ENCODE data around the gene CHPT1.

CHPT1 gene

DNA sequence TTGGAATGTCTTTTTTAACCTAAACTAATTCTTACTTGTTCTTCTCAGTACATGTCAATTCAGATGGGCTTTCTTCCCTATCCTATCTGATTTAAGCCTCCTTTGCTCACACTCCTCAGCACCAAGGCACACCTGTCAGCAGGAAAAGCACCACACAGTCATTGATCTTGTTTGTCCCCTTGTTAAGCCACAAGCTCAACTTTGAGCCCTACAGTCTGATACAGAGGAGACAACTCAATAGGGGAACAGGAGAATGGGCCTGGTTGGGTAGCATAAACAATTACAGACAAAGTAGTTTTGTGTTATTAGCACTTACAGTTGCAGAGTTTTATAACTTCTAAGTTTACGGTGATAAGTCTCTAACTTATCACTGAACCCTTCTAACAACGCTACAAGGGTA is 71.3 kb downstream of the CHPT1 start:
- H2BK12ac ChIP-seq (ENCODE audit: low read length): no peak overlapping the region
- no peaks in the 10 kb centered on the region for H3K79me1 ChIP-seq (ENCODE audit: low read depth, low read length)
- no peak overlapping the region for H2AK5ac ChIP-seq (ENCODE audit: low read depth, low read length)
- no peaks in the 10 kb centered on the region for H3K4me1 ChIP-seq (ENCODE audit: control insufficient read depth in 2 of 2, insufficient read depth in 1 of 2, low read depth in 1 of 2, low read length in 2 of 2)
- no peak for DNase-seq (ENCODE audit: low spot score)
- no peak overlapping the region for H4K91ac ChIP-seq (ENCODE audit: low read depth, low read length, poor library complexity)
- H3K36me3 ChIP-seq (replicated peaks in 1 of 2; ENCODE audit: control insufficient read depth in 2 of 2, insufficient read depth in 2 of 2, low read length in 2 of 2): peaks cover 0 to 6% of the 10 kb centered on the region in 2 donors
- no peak overlapping the region for H3K23ac ChIP-seq (ENCODE audit: low read depth, low read length, poor library complexity)
- no peak overlapping the region for H3K27ac ChIP-seq (replicated peaks; ENCODE audit: low read length)
- no peaks in the 10 kb centered on the region for H3K27me3 ChIP-seq (ENCODE audit: control insufficient read depth in 3 of 3, insufficient read depth in 3 of 3, low read depth in 1 of 3, low read length in 3 of 3)
- H3K14ac ChIP-seq (ENCODE audit: low read length): no peak overlapping the region
- no CpG with 5 or more reads among the region's 2 CpGs for WGBS, 2 donors (ENCODE audit: extremely low coverage in 2 of 2, insufficient read length in 2 of 2, insufficient replicate concordance in 1 of 2)
- H3K9me3 ChIP-seq (replicated peaks in 1 of 2; ENCODE audit: control insufficient read depth in 2 of 2, insufficient read depth in 1 of 2, low read depth in 1 of 2, low read length in 2 of 2): no peaks in the 10 kb centered on the region
- no peak overlapping the region for H2BK5ac ChIP-seq (ENCODE audit: low read length)
- no peak overlapping the region for H3K9ac ChIP-seq (ENCODE audit: low read depth, low read length, poor library complexity)
- no peak overlapping the region for H2AFZ ChIP-seq (ENCODE audit: low read length)
- H2BK15ac ChIP-seq (ENCODE audit: low read length): no peak overlapping the region
- H4K8ac ChIP-seq (ENCODE audit: low read depth, low read length): no peak overlapping the region
- no peak overlapping the region for H3K4me2 ChIP-seq (ENCODE audit: insufficient read depth, low read length, poor library complexity, severe bottlenecking)
- no peak overlapping the region for H2BK120ac ChIP-seq (ENCODE audit: low read depth, low read length)
- H3K4ac ChIP-seq (ENCODE audit: low read length): no peak overlapping the region
- H3K4me3 ChIP-seq (ENCODE audit: low read length in 2 of 2): no peak overlapping the region
- no peak overlapping the region for H3K18ac ChIP-seq (ENCODE audit: low read length)

DNA sequence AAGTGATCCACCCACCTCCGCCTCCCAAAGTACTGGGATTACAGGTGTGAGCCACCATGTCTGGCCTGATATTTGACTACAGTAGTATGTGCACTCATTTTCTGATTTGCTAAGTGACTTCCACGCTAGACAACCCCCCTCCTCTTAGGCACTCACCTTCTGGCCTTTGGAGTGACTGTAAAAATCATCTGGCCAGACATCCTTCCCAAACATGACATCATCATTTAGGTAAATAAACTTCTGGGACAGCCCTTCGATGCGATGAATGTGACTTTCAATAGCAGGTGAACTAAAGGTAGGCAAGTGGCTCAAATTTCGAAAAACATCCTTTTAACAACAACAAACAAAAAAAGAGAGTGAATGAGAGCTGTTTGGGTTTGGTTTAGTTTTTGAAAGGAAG is 72.4 kb downstream of the CHPT1 start:
- Histone ChIP-seq H4K91ac (ENCODE audit: low read depth, low read length, poor library complexity) (no peak overlapping the region), H2BK12ac (ENCODE audit: low read length) (no peak overlapping the region), H3K4me1 (ENCODE audit: control insufficient read depth in 2 of 2, insufficient read depth in 1 of 2, low read depth in 1 of 2, low read length in 2 of 2) (no peaks in the 10 kb centered on the region), H3K23ac (ENCODE audit: low read depth, low read length, poor library complexity) (no peak overlapping the region), H2BK15ac (ENCODE audit: low read length) (no peak overlapping the region), H3K36me3 (replicated peaks in 1 of 2; ENCODE audit: control insufficient read depth in 2 of 2, insufficient read depth in 2 of 2, low read length in 2 of 2) (peaks cover 0 to 3% of the 10 kb centered on the region in 2 donors), H3K79me1 (ENCODE audit: low read depth, low read length) (no peaks in the 10 kb centered on the region), H2BK120ac (ENCODE audit: low read depth, low read length) (no peak overlapping the region), H3K4me3 (ENCODE audit: low read length in 2 of 2) (no peak overlapping the region), H2BK5ac (ENCODE audit: low read length) (no peak overlapping the region), H4K8ac (ENCODE audit: low read depth, low read length) (no peak overlapping the region), H3K27me3 (ENCODE audit: control insufficient read depth in 3 of 3, insufficient read depth in 3 of 3, low read depth in 1 of 3, low read length in 3 of 3) (no peaks in the 10 kb centered on the region), H3K9ac (ENCODE audit: low read depth, low read length, poor library complexity) (no peak overlapping the region), H3K27ac (replicated peaks; ENCODE audit: low read length) (no peak overlapping the region), H3K4me2 (ENCODE audit: insufficient read depth, low read length, poor library complexity, severe bottlenecking) (no peak overlapping the region), H3K14ac (ENCODE audit: low read length) (no peak overlapping the region), H2AFZ (ENCODE audit: low read length) (no peak overlapping the region), H3K9me3 (replicated peaks in 1 of 2; ENCODE audit: control insufficient read depth in 2 of 2, insufficient read depth in 1 of 2, low read depth in 1 of 2, low read length in 2 of 2) (no peaks in the 10 kb centered on the region), H3K4ac (ENCODE audit: low read length) (no peak overlapping the region), H2AK5ac (ENCODE audit: low read depth, low read length) (no peak overlapping the region), H3K18ac (ENCODE audit: low read length) (no peak overlapping the region)
- no CpG with 5 or more reads among the region's 5 CpGs for WGBS, 2 donors (ENCODE audit: extremely low coverage in 2 of 2, insufficient read length in 2 of 2, insufficient replicate concordance in 1 of 2)
- DNase-seq (ENCODE audit: low spot score): no peak

DNA sequence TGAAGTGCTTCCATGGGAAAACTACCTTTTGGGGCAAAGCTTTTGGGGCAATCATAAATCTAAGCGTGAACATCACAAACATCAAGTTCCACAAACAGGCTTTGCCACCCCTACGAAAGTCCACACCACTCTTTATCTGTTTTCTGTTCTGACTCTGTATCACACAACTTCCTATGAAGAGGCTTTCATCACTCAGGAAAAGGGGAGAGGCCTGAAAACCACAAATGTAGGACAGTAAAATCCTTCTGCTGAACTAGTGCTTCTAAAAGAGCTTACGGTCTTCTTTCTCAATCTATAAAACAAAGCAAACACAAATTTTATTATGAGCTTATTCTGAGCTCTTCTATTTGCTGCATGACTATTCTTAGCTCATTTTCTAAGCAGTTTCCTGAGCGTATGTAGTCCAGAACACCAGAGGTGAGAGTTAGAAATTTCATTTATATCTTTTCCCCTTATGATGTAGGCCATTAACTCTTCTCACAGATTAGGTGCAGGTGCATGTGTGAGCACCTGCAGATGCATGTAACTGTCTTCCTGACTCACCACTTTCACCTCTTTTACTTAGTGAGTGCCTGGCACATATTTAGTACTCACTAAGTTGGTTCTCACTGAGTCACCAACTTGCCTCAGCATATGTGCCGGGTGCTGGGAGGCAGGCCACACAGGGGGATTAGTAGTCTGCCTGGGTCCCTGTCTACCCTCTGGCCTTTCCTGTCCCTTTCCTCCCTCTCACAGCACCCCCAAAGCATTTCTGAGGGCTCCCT is 74.8 kb downstream of the CHPT1 start:
- H4K8ac ChIP-seq (ENCODE audit: low read depth, low read length): no peak overlapping the region
- no peaks in the 10 kb centered on the region for H3K9me3 ChIP-seq (replicated peaks in 1 of 2; ENCODE audit: control insufficient read depth in 2 of 2, insufficient read depth in 1 of 2, low read depth in 1 of 2, low read length in 2 of 2)
- no peaks in the 10 kb centered on the region for H3K4me1 ChIP-seq (ENCODE audit: control insufficient read depth in 2 of 2, insufficient read depth in 1 of 2, low read depth in 1 of 2, low read length in 2 of 2)
- H2AFZ ChIP-seq (ENCODE audit: low read length): no peak overlapping the region
- H3K9ac ChIP-seq (ENCODE audit: low read depth, low read length, poor library complexity): no peak overlapping the region
- H3K27me3 ChIP-seq (ENCODE audit: control insufficient read depth in 3 of 3, insufficient read depth in 3 of 3, low read depth in 1 of 3, low read length in 3 of 3): no peaks in the 10 kb centered on the region
- no peak overlapping the region for H3K27ac ChIP-seq (replicated peaks; ENCODE audit: low read length)
- no peak overlapping the region for H3K18ac ChIP-seq (ENCODE audit: low read length)
- no peak overlapping the region for H3K14ac ChIP-seq (ENCODE audit: low read length)
- peaks cover 0 to 3% of the 10 kb centered on the region in 2 donors for H3K36me3 ChIP-seq (replicated peaks in 1 of 2; ENCODE audit: control insufficient read depth in 2 of 2, insufficient read depth in 2 of 2, low read length in 2 of 2)
- no peak overlapping the region for H3K4ac ChIP-seq (ENCODE audit: low read length)
- H3K23ac ChIP-seq (ENCODE audit: low read depth, low read length, poor library complexity): no peak overlapping the region
- no peak overlapping the region for H4K91ac ChIP-seq (ENCODE audit: low read depth, low read length, poor library complexity)
- no peak overlapping the region for H2BK5ac ChIP-seq (ENCODE audit: low read length)
- DNase-seq (ENCODE audit: low spot score): no peak
- no peak overlapping the region for H2BK15ac ChIP-seq (ENCODE audit: low read length)
- no peak overlapping the region for H3K4me2 ChIP-seq (ENCODE audit: insufficient read depth, low read length, poor library complexity, severe bottlenecking)
- H2AK5ac ChIP-seq (ENCODE audit: low read depth, low read length): no peak overlapping the region
- no peak overlapping the region for H2BK120ac ChIP-seq (ENCODE audit: low read depth, low read length)
- no CpG with 5 or more reads among the region's 5 CpGs for WGBS, 2 donors (ENCODE audit: extremely low coverage in 2 of 2, insufficient read length in 2 of 2, insufficient replicate concordance in 1 of 2)
- H3K4me3 ChIP-seq (ENCODE audit: low read length in 2 of 2): no peak overlapping the region
- H3K79me1 ChIP-seq (ENCODE audit: low read depth, low read length): no peaks in the 10 kb centered on the region
- H2BK12ac ChIP-seq (ENCODE audit: low read length): no peak overlapping the region

DNA sequence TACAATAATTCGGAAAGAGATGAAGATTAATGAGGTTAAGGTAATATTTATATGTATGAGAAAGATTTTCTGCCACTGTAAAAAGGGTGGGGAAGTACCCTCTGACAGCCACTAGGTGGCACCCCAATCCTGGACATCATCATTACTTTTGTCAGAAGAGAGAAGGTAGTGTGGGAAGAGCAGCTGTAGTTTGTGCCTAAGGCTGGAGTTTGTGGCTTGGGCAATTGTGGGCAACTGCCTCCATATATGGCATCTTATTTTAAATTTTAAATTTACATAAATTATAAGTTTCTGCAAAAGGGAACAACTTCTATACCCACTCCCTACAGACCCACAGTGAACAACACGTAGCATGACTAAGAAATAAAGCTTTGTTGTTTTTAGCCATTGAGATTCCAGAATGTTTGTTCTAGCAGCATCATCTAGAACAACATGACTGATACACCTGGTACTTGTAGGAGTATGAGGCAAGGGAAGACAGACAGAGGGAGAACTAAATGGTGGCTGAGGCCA is 76.3 kb downstream of the CHPT1 start:
- Histone ChIP-seq H3K4me1 (ENCODE audit: control insufficient read depth in 2 of 2, insufficient read depth in 1 of 2, low read depth in 1 of 2, low read length in 2 of 2) (no peaks in the 10 kb centered on the region), H2BK5ac (ENCODE audit: low read length) (no peak overlapping the region), H2BK120ac (ENCODE audit: low read depth, low read length) (no peak overlapping the region), H3K23ac (ENCODE audit: low read depth, low read length, poor library complexity) (no peak overlapping the region), H3K4me3 (ENCODE audit: low read length in 2 of 2) (no peak overlapping the region), H2AK5ac (ENCODE audit: low read depth, low read length) (no peak overlapping the region), H2BK12ac (ENCODE audit: low read length) (no peak overlapping the region), H3K4ac (ENCODE audit: low read length) (no peak overlapping the region), H3K9me3 (replicated peaks in 1 of 2; ENCODE audit: control insufficient read depth in 2 of 2, insufficient read depth in 1 of 2, low read depth in 1 of 2, low read length in 2 of 2) (no peaks in the 10 kb centered on the region), H4K91ac (ENCODE audit: low read depth, low read length, poor library complexity) (no peak overlapping the region), H3K14ac (ENCODE audit: low read length) (no peak overlapping the region), H3K9ac (ENCODE audit: low read depth, low read length, poor library complexity) (no peak overlapping the region), H4K8ac (ENCODE audit: low read depth, low read length) (no peak overlapping the region), H3K27me3 (ENCODE audit: control insufficient read depth in 3 of 3, insufficient read depth in 3 of 3, low read depth in 1 of 3, low read length in 3 of 3) (no peaks in the 10 kb centered on the region), H3K18ac (ENCODE audit: low read length) (no peak overlapping the region), H2BK15ac (ENCODE audit: low read length) (no peak overlapping the region), H3K4me2 (ENCODE audit: insufficient read depth, low read length, poor library complexity, severe bottlenecking) (no peak overlapping the region), H2AFZ (ENCODE audit: low read length) (no peak overlapping the region), H3K27ac (replicated peaks; ENCODE audit: low read length) (no peak overlapping the region), H3K79me1 (ENCODE audit: low read depth, low read length) (no peaks in the 10 kb centered on the region), H3K36me3 (replicated peaks in 1 of 2; ENCODE audit: control insufficient read depth in 2 of 2, insufficient read depth in 2 of 2, low read length in 2 of 2) (peaks cover 0 to 3% of the 10 kb centered on the region in 2 donors)
- peak; percentile 43 for DNase-seq (ENCODE audit: low spot score)
- WGBS, 2 donors (ENCODE audit: extremely low coverage in 2 of 2, insufficient read length in 2 of 2, insufficient replicate concordance in 1 of 2): 100% methylated on average over 1 of the region's 2 CpGs

Data from neuronal stem cell (in vitro differentiated cells).